Loucy (cell line): Measurements from ENCODE around the gene POLR3B.

Experiments used
- CTCF ChIP-seq: fragments of 200-600 bp; sonication (generic); conservative IDR thresholded peaks from 2 replicates; pipeline ENCODE4 v1.5.1; 2014; ENCODE audit warnings: mild to moderate bottlenecking, antibody characterized with exemption, low read length
- EZH2phosphoT487 ChIP-seq: fragments of 200-600 bp; IDR thresholded peaks from 2 replicates; pipeline ENCODE4 v1.6.1; 2018; ENCODE audit warnings: antibody characterized with exemption, mild to moderate bottlenecking, moderate library complexity, borderline replicate concordance

GRCh38 chr12:106492857-106493256 lies 135.3 kb downstream of the POLR3B start:
- TF ChIP-seq CTCF: no peak
- TF ChIP-seq EZH2phosphoT487: no peak
